Bronchial epithelial cell (primary cell): ENCODE data around the gene FEN1. TPM values are rescaled to one million over a fixed set of nuclear protein-coding genes. Genes with fewer than 3 reads are reported as not detected.

ENCODE experiments used
- DNase-seq: peaks from one replicate; pipeline ENCODE4 v3.0.0-alpha.2; 2010; ENCODE audit warnings: low read depth
- FAIRE-seq: peaks from 2 replicates; lab custom pipeline; 2011; peaks lifted over from hg19 to GRCh38; lab: Jason Lieb, UNC
- H3K27me3 ChIP-seq: 2 replicates; pipeline ENCODE4 v1.5.1; 2011; ENCODE audit warnings: low read length; ENCODE audit not compliant: control insufficient read depth, insufficient read depth
- H3K36me3 ChIP-seq: 2 replicates; pipeline ENCODE4 v1.5.1; 2011; ENCODE audit warnings: low read length; ENCODE audit not compliant: control insufficient read depth, insufficient read depth
- H3K4me3 ChIP-seq: 2 replicates; pipeline ENCODE4 v1.5.1; 2011; ENCODE audit warnings: mild to moderate bottlenecking, low read depth, low read length, control low read depth
- CTCF ChIP-seq: IDR thresholded peaks from 2 replicates; pipeline ENCODE4 v1.5.1; 2011; ENCODE audit warnings: mild to moderate bottlenecking, moderate library complexity, low read length, control low read depth, inconsistent platforms; ENCODE audit not compliant: insufficient read depth, severe bottlenecking
- total RNA-seq: library from RNA; depleted of rRNA; stranded (reverse); fragments of >200 nt; gene quantifications from 2 replicates; pipeline ENCODE4 v1.2.1, GENCODE V29; 2014

Gene FEN1
- total RNA-seq, 1 donor from 2014 or later: 9.7 TPM

GRCh38 chr11:61783717-61784505, 8.8 kb upstream of the FEN1 start:
- Histone ChIP-seq H3K27me3 (no peaks in the 10 kb centered on the region), H3K4me3 (no peak overlapping the region), H3K36me3 (peaks cover 13% of the 10 kb centered on the region)
- no peak for TF ChIP-seq CTCF
- DNase-seq: no peak
- no peak for FAIRE-seq

- Histone ChIP-seq H3K27me3 (no peaks in the 10 kb centered on the region), H3K4me3 (no peak overlapping the region), H3K36me3 (peaks cover 16% of the 10 kb centered on the region)
- DNase-seq: no peak
- TF ChIP-seq CTCF: no peak
- FAIRE-seq: no peak
Measured at GRCh38 chr11:61784506-61784805, 8.3 kb upstream of the FEN1 start.

DNA sequence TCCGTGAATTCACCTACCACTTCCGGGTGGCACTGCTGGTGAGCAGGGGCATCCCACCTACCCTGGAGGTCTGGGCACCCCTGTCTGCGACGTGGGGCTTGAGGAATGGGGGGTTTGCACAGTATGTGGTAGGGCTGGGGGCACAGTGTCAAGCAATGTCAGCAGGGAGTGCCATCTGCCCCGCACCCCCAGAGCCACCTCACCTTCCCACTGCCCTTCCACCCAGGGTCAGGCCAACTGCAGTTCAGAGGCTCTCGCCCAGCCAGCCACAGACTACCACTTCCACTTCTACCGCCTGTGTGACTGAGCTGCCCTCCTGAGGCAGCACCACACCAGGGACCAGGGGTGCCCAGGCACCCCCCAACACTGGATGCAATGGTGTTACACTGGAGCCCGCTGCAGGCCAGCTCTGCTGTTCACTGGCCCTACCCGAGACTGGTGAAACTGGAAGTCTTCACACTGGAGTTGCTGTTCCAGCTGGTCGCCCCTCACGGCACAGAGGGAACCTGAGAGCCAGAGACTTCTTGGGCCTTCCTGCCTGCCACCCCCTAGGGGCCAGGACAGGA, 6.8 kb upstream of the FEN1 start:
- TF ChIP-seq CTCF: no peak
- DNase-seq (no peak), FAIRE-seq (no peak)
- H3K36me3 ChIP-seq: peaks cover 25% of the 10 kb centered on the region
- no peaks in the 10 kb centered on the region for H3K27me3 ChIP-seq
- no peak overlapping the region for H3K4me3 ChIP-seq

- no peak for FAIRE-seq
- peak; percentile 57 for TF ChIP-seq CTCF
- peaks cover 25% of the 10 kb centered on the region for H3K36me3 ChIP-seq
- H3K4me3 ChIP-seq: no peak overlapping the region
- no peaks in the 10 kb centered on the region for H3K27me3 ChIP-seq
- peak; percentile 33 for DNase-seq
Measured at GRCh38 chr11:61787928-61788491, 4.7 kb upstream of the FEN1 start.

GRCh38 chr11:61791737-61792309, 888 bp upstream of the FEN1 start:
- DNase-seq (peak; percentile 84), FAIRE-seq (no peak)
- H3K27me3 ChIP-seq: no peaks in the 10 kb centered on the region
- H3K4me3 ChIP-seq: peak overlapping the region; percentile 81
- H3K36me3 ChIP-seq: peaks cover 22% of the 10 kb centered on the region
- TF ChIP-seq CTCF: no peak
